Stomach (tissue), 4 donors: ENCODE measurements around the gene CD160.
"Not testable (repeated sequence)": the region's sequence is repeated elsewhere in the genome, so short reads cannot be mapped to it uniquely, and the experiment has no call there.

Experiments
- EP300 ChIP-seq: sonication (generic); formaldehyde crosslinking; IDR thresholded peaks from one replicate; pipeline ENCODE4 v1.6.1; 2017; ENCODE audit warnings: antibody characterized with exemption
- POLR2A ChIP-seq, 4 donors: fragments of 450-650 bp; IDR thresholded peaks; one replicate each; pipeline ENCODE4 v1.6.1; 2016; ENCODE audit warnings: antibody characterized with exemption in 4 of 4, control low read depth in 2 of 4, mild to moderate bottlenecking in 1 of 4, moderate library complexity in 1 of 4
- POLR2AphosphoS5 ChIP-seq, 3 donors: sonication (generic); formaldehyde crosslinking; IDR thresholded peaks; one replicate each; pipeline ENCODE4 v1.6.1; 2016; ENCODE audit warnings: antibody characterized with exemption in 3 of 3
- TF ChIP-seq, protein P1 (sequence below), 7 experiments: fragments of 450-650 bp in 4 of 7; fragments of 200-600 bp in 3 of 7; sonication (generic) in 3 of 7; IDR thresholded peaks; one replicate each; pipeline ENCODE4 v1.5.1; 2016 to 2019; ENCODE audit warnings: antibody characterized with exemption in 7 of 7, control low read depth in 2 of 7, mild to moderate bottlenecking in 1 of 7

DNA sequence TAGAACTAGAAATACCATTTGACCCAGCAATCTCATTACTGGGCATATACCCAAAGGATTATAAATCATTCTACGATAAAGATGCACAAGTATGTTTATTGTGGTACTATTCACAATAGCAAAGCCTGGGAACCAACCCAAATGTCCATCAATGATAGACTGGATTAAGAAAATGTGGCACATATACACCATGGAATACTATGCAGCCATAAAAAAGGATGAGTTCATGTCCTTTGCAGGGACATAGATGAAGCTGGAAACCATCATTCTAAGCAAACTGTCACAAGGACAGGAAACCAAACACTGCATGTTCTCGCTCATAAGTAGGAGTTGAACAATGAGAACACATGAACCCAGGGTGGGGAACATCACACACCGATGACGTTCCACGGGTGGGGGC is 6.9 kb downstream of the CD160 start:
- TF ChIP-seq, protein P1, sequence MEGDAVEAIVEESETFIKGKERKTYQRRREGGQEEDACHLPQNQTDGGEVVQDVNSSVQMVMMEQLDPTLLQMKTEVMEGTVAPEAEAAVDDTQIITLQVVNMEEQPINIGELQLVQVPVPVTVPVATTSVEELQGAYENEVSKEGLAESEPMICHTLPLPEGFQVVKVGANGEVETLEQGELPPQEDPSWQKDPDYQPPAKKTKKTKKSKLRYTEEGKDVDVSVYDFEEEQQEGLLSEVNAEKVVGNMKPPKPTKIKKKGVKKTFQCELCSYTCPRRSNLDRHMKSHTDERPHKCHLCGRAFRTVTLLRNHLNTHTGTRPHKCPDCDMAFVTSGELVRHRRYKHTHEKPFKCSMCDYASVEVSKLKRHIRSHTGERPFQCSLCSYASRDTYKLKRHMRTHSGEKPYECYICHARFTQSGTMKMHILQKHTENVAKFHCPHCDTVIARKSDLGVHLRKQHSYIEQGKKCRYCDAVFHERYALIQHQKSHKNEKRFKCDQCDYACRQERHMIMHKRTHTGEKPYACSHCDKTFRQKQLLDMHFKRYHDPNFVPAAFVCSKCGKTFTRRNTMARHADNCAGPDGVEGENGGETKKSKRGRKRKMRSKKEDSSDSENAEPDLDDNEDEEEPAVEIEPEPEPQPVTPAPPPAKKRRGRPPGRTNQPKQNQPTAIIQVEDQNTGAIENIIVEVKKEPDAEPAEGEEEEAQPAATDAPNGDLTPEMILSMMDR (IDR thresholded peaks at IDR 0.05), result not testable (repeated sequence)
- not testable (repeated sequence) for TF ChIP-seq POLR2AphosphoS5 (IDR thresholded peaks at IDR 0.05); POLR2A (IDR thresholded peaks at IDR 0.05); EP300
